KOPT-K1 (cell line): ENCODE data around the gene GTPBP1.
A peak's percentile ranks its signal among the peaks of the same experiment; 100 is the strongest.

ENCODE experiments used
- H3K27ac ChIP-seq: fragments of 200-600 bp; sonication (generic); 2 replicates; pipeline ENCODE4 v1.5.1; 2016; ENCODE audit warnings: antibody characterized with exemption, mild to moderate bottlenecking, low read depth, low read length; ENCODE audit not compliant: poor library complexity, severe bottlenecking
- H3K36me3 ChIP-seq: fragments of 200-600 bp; sonication (generic); 2 replicates; pipeline ENCODE4 v1.5.1; 2017; ENCODE audit warnings: antibody characterized with exemption, mild to moderate bottlenecking, low read length, moderate library complexity; ENCODE audit not compliant: insufficient read depth
- H3K9me3 ChIP-seq: fragments of 200-600 bp; sonication (generic); 2 replicates; pipeline ENCODE4 v1.5.1; 2017; ENCODE audit warnings: antibody characterized with exemption, low read length, mild to moderate bottlenecking; ENCODE audit not compliant: insufficient read depth, poor library complexity, severe bottlenecking

The GTPBP1 gene

GRCh38 chr22:38739300-38740055 is 33.7 kb downstream of the GTPBP1 start:
- peaks cover 100% of the 10 kb centered on the region for H3K36me3 ChIP-seq
- no peak overlapping the region for H3K27ac ChIP-seq
- no peaks in the 10 kb centered on the region for H3K9me3 ChIP-seq

GRCh38 chr22:38740116-38740723 is 34.5 kb downstream of the GTPBP1 start:
- Histone ChIP-seq H3K36me3 (peaks cover 100% of the 10 kb centered on the region), H3K9me3 (no peaks in the 10 kb centered on the region), H3K27ac (no peak overlapping the region)

- H3K36me3 ChIP-seq: peaks cover 100% of the 10 kb centered on the region
- H3K27ac ChIP-seq: no peak overlapping the region
- H3K9me3 ChIP-seq: no peaks in the 10 kb centered on the region
These were observed 35.0 kb downstream of the GTPBP1 start for GRCh38 chr22:38740754-38741153.

- no peak overlapping the region for H3K27ac ChIP-seq
- no peaks in the 10 kb centered on the region for H3K9me3 ChIP-seq
- H3K36me3 ChIP-seq: peaks cover 100% of the 10 kb centered on the region
These were observed 35.4 kb downstream of the GTPBP1 start for GRCh38 chr22:38741166-38741565.

- H3K27ac ChIP-seq: no peak overlapping the region
- no peaks in the 10 kb centered on the region for H3K9me3 ChIP-seq
- peaks cover 100% of the 10 kb centered on the region for H3K36me3 ChIP-seq
These were observed 35.8 kb downstream of the GTPBP1 start for GRCh38 chr22:38741576-38741975.

GRCh38 chr22:38742176-38742942 is 36.6 kb downstream of the GTPBP1 start:
- Histone ChIP-seq H3K36me3 (peaks cover 100% of the 10 kb centered on the region), H3K9me3 (no peaks in the 10 kb centered on the region), H3K27ac (no peak overlapping the region)

- no peaks in the 10 kb centered on the region for H3K9me3 ChIP-seq
- H3K36me3 ChIP-seq: peaks cover 100% of the 10 kb centered on the region
- no peak overlapping the region for H3K27ac ChIP-seq
These were observed 39.2 kb downstream of the GTPBP1 start for GRCh38 chr22:38744981-38745380.

GRCh38 chr22:38745676-38746460 is 40.1 kb downstream of the GTPBP1 start:
- no peak overlapping the region for H3K27ac ChIP-seq
- peaks cover 100% of the 10 kb centered on the region for H3K36me3 ChIP-seq

GRCh38 chr22:38748487-38749136 is 42.9 kb downstream of the GTPBP1 start:
- Histone ChIP-seq H3K9me3 (no peaks in the 10 kb centered on the region), H3K27ac (no peak overlapping the region), H3K36me3 (peaks cover 99% of the 10 kb centered on the region)

More at GRCh38 chr22:38745676-38746460, 40.1 kb downstream of the GTPBP1 start:
- no peaks in the 10 kb centered on the region for H3K9me3 ChIP-seq

GRCh38 chr22:38750104-38750503 is 44.4 kb downstream of the GTPBP1 start:
- Histone ChIP-seq H3K36me3 (peaks cover 88% of the 10 kb centered on the region), H3K9me3 (no peaks in the 10 kb centered on the region), H3K27ac (no peak overlapping the region)

GRCh38 chr22:38750638-38751037 is 44.9 kb downstream of the GTPBP1 start:
- Histone ChIP-seq H3K36me3 (peaks cover 83% of the 10 kb centered on the region), H3K9me3 (no peaks in the 10 kb centered on the region), H3K27ac (no peak overlapping the region)

GRCh38 chr22:38751066-38751421 is 45.3 kb downstream of the GTPBP1 start:
- peak overlapping the region; percentile 62 for H3K27ac ChIP-seq
- H3K36me3 ChIP-seq: peaks cover 79% of the 10 kb centered on the region
- H3K9me3 ChIP-seq: no peaks in the 10 kb centered on the region

- H3K27ac ChIP-seq: peak overlapping the region; percentile 62
- peaks cover 72% of the 10 kb centered on the region for H3K36me3 ChIP-seq
- no peaks in the 10 kb centered on the region for H3K9me3 ChIP-seq
These were observed 45.9 kb downstream of the GTPBP1 start for GRCh38 chr22:38751422-38752346.
